ENCODE results near the gene FCRL1. TPM values are rescaled to one million over a fixed set of nuclear protein-coding genes. Genes with fewer than 3 reads are reported as not detected.

FCRL1 gene
- total RNA-seq, 2 donors from 2014 or later, result 0.25 TPM; not detected in 1

Other genes starting within 250 kb of the FCRL1 start
- not detected for gene FCRL4, start 222.0 kb downstream of the FCRL1 start, total RNA-seq
- gene FCRL3, start 119.4 kb downstream of the FCRL1 start, total RNA-seq, result 1 to 10 TPM in 1 of 2 donors, under 1 TPM in 1; 0.96 to 3.9 TPM
- not detected for gene FCRL2, start 43.0 kb downstream of the FCRL1 start, total RNA-seq
- not detected for gene CD5L, start 21.7 kb upstream of the FCRL1 start, total RNA-seq
- gene KIRREL1, start 173.5 kb upstream of the FCRL1 start, total RNA-seq, result not detected